GM18870 (cell line): Measurements from ENCODE around the gene JUND.

Experiments
- ATAC-seq: cut with Tn5 transposase; IDR thresholded peaks from one replicate; pipeline ENCODE4 v1.9.1; 2021; ENCODE audit warnings: moderate library complexity; ENCODE audit not compliant: unreplicated experiment

JUND gene

DNA sequence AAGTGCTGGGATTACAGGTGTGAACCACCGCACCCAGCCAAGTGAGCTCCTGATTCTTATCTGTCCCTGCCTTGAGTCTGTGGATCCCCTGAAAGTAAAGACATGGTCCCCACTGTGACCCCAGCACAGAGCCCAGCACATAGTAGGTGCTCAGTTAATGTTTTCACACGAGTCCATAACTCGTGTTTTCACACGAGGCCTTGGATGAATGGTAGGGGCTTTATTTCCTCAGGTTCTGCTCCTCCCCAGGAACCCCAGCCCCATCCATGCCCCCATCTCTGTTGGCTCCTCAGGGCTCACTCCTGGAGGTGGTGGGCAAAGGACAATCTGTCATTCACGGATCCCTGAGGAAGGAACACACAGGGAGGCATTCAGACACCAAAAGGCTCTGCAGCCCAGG is 31.6 kb downstream of the JUND start:
- ATAC-seq, result no peak

DNA sequence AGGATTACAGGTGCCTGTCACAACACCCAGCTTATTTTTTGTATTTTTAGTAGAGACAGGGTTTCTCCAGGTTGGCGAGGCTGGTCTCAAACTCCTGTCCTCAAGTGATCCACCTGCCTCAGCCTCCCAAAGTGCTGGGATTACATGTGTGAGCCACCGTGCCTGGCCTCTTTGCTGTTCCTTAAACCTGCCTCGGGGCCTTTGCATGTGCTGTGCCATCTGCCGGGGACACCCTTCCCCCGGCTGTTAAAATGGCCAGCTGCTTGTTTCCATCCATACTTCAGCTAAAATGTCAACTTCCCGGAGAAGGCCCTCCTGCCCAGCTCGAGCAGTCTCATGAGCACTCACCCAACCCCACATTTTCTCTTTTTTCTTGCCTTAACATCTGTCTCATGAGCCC is 36.1 kb downstream of the JUND start:
- ATAC-seq, result no peak

DNA sequence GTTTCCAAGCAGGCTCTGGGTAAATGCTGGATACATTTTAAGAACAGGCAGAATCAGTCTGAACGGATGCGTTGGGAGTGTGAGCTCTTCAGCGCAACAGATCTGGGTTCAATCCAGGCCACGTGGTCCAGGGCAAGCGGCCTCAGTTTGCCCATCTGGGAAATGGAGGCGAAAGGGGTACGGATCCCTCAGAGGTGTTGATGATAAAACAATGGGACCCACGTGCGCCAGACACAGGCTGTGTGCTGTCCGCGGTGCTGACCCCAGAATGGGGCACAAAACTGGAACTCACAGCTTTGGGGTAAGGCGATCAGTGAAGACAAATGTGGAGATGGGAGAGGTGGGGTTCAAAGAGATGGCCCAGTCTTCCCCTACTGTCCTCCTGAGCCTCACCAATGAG is 42.1 kb downstream of the JUND start:
- no peak for ATAC-seq

DNA sequence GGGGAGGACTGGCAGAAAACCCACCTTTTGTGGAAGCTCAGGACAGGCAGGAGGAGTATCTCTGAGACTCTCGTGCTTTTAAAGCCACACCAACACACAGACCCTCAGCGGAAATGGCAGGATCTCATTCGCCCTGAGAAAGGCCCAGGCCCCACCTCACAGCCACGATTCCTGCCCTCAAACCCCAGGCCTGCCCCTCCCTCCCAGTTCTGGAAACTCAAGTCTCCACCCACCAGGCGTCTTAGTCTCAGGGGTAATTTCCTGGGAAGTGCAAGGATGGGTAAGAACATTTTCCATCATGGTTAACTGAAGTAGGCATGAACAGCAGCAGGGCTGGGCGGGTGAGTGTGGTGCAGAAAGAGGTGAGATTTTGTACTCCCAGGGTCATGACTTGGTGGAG is 47.2 kb downstream of the JUND start:
- no peak for ATAC-seq

DNA sequence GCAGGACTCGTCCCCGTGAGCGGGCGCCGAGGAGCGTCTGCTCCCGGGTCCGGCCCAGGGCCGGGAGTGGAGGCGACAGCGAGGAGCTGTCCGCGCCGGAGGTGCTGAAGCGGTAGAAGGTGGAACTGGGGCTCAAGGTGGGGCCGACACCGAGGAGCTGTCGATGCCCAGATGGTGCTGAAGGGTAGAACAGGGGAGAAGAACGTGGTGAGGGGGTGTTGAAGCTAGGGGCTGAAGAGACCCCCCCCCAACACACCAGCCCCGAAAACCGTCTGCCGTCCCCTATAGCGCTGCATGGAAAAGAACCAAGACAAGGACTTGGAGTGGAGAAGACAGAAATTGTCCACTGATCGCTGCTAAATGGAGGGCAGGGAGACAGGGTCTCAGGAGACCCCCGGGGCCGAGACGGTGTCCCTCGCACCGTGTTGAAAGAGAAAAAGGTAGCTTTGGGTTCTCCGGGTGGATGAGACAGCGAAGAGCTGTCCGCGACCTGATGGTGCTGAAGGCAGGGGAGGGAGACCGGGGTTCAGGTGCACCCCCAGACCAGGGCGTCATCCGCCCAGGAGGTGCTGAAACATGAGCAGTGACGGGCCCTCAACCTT is 48.1 kb downstream of the JUND start:
- no peak for ATAC-seq

DNA sequence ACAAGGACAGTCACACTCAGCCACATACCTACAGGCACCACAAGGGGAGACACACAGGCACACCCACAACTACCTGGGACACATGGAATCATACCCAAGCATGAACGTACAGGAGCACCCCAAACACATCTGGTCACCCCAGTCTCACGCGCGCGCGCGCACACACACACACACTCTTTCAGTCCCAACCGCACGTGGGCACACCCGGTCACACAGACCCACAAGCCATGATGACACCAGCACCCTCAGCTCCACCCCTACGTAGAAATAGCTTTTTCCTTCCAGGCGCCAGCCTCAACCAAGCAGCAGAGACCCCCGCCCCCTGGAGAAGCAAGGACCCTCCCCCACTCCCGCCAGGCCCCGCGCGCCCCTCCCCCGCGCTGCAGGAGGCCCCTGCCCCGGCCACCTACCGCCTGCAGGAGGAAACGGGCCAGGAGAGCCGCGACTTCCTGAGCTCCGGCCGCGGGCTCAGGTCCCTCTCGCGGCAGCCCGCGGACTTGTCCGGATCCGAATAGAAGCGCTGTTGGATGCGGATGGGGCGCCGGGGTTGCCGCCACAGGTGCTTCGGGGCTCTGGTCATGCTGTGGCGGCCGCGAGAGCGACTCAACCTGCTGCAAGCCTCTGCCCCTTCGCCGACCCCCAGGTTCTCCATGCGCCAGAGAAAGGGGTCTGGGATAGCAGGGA is 48.7 kb downstream of the JUND start:
- ATAC-seq, result no peak

DNA sequence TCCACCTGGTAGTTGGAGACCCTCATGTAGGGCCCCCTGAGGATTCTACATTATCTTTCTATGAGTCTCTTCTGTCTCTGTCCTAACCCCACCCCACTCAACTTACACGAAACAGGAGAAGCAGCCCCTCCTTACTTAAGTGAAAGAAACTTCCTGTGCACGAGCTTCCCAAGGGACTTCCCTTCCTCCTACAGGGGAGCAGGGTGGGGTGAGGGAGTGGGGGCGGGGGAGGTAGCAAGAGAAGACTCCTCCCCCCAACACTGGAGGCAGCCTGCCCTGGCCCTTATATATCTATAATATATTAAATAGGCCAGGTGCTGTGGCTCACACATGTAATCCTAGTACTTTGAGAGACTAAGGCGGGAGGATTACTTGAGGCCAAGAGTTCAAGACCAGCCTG is 49.6 kb downstream of the JUND start:
- ATAC-seq, result no peak

DNA sequence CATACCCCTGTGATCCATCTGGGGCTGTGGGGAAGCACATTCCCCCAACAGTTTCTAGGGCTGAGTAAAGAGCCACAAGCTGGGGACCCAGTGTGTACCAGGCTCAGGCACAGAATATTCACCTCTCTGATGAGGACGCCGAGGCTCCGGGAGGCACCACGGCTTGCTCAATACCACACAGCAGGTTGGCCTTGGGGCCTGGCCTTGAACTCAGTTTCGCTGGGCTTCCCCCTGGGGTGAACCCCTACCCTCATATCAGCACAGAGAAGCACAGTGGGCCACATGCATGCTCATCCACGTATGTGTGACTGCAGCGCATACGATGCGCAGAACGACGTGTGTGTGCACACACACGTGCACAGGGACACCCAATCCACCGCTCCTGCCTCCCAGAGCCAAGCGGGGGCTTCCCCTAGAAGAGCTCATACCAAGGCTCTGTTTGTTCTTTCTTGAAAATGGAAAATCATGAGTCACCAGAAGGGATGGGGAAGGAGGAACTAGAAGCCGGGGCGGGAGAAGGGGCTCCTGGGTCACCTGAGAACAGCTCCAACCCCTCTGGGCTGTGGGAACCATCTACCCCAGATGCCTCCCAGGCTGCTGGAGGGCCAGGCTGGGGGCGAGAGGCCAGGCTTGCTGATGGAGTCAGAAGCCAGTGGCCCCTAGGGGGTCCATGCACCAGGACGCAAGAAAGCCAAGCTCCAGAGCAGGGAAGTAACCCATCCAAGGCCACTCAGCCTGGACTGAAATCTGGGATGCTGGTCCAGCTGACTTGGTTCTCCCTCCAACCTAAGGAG is 50.3 kb downstream of the JUND start:
- no peak for ATAC-seq

DNA sequence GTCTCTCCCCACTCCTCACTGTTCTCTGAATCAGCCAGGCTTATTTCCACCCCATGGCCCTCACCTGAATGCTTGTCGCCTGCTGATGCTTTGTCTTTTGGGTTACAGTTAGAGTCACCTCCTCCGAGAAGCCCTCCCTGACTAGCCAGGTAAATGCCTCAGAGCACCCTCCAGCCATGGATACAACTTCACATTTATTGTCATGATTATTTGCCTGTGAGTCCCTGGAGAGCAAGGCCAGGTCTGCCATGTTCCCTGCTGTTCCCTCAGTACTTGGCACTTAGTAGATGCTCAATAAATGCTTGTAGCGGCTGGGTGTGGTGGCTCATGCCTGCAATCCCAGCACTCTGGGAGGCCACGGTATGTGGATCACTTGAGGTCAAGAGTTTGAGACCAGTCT is 51.5 kb downstream of the JUND start:
- no peak for ATAC-seq
